ENCODE data around the gene PVALEF.

DNA sequence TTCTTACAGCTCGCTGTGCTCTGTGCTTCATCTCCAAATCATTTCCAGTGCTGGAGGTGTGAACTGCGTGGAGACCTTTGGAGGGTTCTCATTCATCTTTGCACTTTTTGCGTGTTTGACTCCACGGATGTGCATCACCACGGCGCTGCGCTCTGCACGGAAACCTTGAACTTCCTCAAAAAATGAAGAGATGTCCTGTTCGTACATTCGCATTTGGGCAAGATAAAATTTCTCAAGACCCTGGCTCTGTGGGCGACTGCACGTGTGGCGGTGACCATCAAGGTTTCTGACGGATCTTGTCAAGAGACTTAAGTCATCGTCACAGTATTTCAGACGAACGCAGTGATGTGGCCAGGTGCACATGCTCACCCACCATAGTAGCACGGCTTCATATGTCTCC is 10.3 kb upstream of the PVALEF start:
- TF ChIP-seq EZH2 (IDR thresholded peaks at IDR 0.05; ENCODE audit: low read length, missing control alignments): no peak
- TF ChIP-seq, protein P1, sequence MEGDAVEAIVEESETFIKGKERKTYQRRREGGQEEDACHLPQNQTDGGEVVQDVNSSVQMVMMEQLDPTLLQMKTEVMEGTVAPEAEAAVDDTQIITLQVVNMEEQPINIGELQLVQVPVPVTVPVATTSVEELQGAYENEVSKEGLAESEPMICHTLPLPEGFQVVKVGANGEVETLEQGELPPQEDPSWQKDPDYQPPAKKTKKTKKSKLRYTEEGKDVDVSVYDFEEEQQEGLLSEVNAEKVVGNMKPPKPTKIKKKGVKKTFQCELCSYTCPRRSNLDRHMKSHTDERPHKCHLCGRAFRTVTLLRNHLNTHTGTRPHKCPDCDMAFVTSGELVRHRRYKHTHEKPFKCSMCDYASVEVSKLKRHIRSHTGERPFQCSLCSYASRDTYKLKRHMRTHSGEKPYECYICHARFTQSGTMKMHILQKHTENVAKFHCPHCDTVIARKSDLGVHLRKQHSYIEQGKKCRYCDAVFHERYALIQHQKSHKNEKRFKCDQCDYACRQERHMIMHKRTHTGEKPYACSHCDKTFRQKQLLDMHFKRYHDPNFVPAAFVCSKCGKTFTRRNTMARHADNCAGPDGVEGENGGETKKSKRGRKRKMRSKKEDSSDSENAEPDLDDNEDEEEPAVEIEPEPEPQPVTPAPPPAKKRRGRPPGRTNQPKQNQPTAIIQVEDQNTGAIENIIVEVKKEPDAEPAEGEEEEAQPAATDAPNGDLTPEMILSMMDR (conservative IDR thresholded peaks at IDR 0.05 in 1 of 2, IDR thresholded peaks at IDR 0.05 in 1 of 2; ENCODE audit: low read depth in 1 of 2, low read length in 2 of 2): no peak
